Spleen (tissue), 7 donors: ENCODE data around the gene ELFN1.

Source experiments
- CTCF ChIP-seq, 11 experiments: fragments of 200-600 bp in 7 of 11; fragments of 450-650 bp in 4 of 11; sonication (generic) in 4 of 11; IDR thresholded peaks in 8 of 11; conservative IDR thresholded peaks in 3 of 11; 1 replicate in 7 of 11; 2 replicates in 4 of 11; pipeline versions ENCODE4 v1.4.0 to v1.8.0; 2016 to 2021; ENCODE audit warnings: antibody characterized with exemption in 11 of 11, inconsistent platforms in 4 of 11, mild to moderate bottlenecking in 1 of 11
- POLR2A ChIP-seq, 3 donors: fragments of 450-650 bp; IDR thresholded peaks; one replicate each; pipeline ENCODE4 v1.5.1; 2017; ENCODE audit warnings: antibody characterized with exemption in 3 of 3, mild to moderate bottlenecking in 1 of 3
- donor health status: DM: no; HTN: no; CAD: no; lungs with moderate emphysema.
- donor health status: DM: no; HTN: no; CAD: no.
- donor health status: DM: no; HTN: no; CAD: no.

GRCh38 chr7:1641661-1642260 is 28.3 kb upstream of the ELFN1 start:
- TF ChIP-seq CTCF (IDR thresholded peaks at IDR 0.05 in 8 of 11, conservative IDR thresholded peaks at IDR 0.05 in 3 of 11), result no peak
- no peak for TF ChIP-seq POLR2A (IDR thresholded peaks at IDR 0.05)
